PFSK-1 (cell line): ENCODE measurements around the gene ACOXL.

Source experiments
- FOXP2 ChIP-seq: optimal IDR thresholded peaks from 2 replicates; pipeline ENCODE3; 2011; ENCODE audit warnings: borderline replicate concordance, control low read depth, inconsistent platforms; ENCODE audit not compliant: insufficient read depth; ENCODE audit errors: extremely low read length, extremely low read depth
- POLR2AphosphoS5 ChIP-seq: IDR thresholded peaks from 2 replicates; pipeline ENCODE4 v1.6.1; 2012; ENCODE audit warnings: low read depth, mild to moderate bottlenecking, control low read depth, low read length, moderate library complexity
- SIN3A ChIP-seq: IDR thresholded peaks from 2 replicates; pipeline ENCODE4 v1.6.1; 2012; ENCODE audit warnings: mild to moderate bottlenecking, low read length, moderate library complexity, borderline replicate concordance; ENCODE audit not compliant: insufficient read depth
- TAF1 ChIP-seq: IDR thresholded peaks from 2 replicates; pipeline ENCODE4 v1.6.1; 2012; ENCODE audit warnings: low read length, control low read depth, borderline replicate concordance; ENCODE audit not compliant: insufficient read depth
- TF ChIP-seq, protein P1 (sequence below), 2 experiments: IDR thresholded peaks; 2 replicates each; pipeline versions ENCODE4 v1.6.1 to v1.8.0; 2011 to 2012; ENCODE audit warnings: low read depth in 2 of 2, low read length in 2 of 2, control low read depth in 1 of 2, inconsistent platforms in 1 of 2, mild to moderate bottlenecking in 1 of 2, moderate library complexity in 1 of 2; ENCODE audit not compliant: insufficient read depth in 1 of 2

Gene ACOXL

DNA sequence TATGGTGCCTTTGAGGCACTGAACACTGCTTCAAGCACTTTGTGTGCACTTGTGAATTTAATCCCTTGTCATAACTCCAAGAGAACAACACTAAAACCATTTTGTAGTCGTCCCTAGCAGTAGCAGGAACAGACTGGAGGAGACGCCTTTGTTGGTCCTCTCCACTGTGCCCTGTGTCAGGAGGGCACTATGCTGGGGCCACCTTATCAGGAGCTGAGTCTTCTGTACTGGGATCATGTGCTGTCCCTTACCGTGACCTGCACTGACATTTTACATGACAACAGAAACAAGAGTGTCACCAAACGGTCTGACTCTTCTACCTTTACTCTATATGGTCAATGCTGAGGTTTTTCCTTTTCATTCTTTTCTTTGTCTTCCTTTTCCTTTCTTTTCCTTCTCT is 62.0 kb downstream of the ACOXL start:
- TF ChIP-seq TAF1 (no peak), POLR2AphosphoS5 (no peak), FOXP2 (no peak), SIN3A (no peak)
- TF ChIP-seq, protein P1, sequence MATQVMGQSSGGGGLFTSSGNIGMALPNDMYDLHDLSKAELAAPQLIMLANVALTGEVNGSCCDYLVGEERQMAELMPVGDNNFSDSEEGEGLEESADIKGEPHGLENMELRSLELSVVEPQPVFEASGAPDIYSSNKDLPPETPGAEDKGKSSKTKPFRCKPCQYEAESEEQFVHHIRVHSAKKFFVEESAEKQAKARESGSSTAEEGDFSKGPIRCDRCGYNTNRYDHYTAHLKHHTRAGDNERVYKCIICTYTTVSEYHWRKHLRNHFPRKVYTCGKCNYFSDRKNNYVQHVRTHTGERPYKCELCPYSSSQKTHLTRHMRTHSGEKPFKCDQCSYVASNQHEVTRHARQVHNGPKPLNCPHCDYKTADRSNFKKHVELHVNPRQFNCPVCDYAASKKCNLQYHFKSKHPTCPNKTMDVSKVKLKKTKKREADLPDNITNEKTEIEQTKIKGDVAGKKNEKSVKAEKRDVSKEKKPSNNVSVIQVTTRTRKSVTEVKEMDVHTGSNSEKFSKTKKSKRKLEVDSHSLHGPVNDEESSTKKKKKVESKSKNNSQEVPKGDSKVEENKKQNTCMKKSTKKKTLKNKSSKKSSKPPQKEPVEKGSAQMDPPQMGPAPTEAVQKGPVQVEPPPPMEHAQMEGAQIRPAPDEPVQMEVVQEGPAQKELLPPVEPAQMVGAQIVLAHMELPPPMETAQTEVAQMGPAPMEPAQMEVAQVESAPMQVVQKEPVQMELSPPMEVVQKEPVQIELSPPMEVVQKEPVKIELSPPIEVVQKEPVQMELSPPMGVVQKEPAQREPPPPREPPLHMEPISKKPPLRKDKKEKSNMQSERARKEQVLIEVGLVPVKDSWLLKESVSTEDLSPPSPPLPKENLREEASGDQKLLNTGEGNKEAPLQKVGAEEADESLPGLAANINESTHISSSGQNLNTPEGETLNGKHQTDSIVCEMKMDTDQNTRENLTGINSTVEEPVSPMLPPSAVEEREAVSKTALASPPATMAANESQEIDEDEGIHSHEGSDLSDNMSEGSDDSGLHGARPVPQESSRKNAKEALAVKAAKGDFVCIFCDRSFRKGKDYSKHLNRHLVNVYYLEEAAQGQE (IDR thresholded peaks at IDR 0.05; ENCODE audit: insufficient read depth in 1 of 2, low read depth in 2 of 2, low read length in 2 of 2), result no peak

DNA sequence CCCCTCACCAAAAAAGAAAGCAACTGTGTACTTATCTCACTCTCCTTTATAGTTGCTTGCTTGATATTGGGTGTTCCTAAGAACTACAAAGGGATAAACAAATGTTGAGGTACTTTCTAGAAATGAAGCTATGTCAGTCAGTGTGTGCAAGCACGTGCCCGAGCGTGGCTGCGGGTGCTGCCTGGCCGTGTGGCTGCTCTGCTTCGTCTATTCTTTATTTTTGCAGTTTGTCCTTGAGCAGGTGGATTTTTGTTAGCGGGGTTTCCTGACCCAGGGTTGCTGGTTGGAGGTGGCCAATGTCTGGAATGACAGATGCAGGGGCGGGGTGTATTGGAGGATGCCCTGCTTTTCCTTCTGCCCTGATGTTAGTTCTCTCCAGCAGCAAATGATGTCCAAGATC is 62.6 kb downstream of the ACOXL start:
- TF ChIP-seq FOXP2 (no peak), POLR2AphosphoS5 (no peak), SIN3A (no peak), TAF1 (no peak)
- TF ChIP-seq, protein P1 (IDR thresholded peaks at IDR 0.05; ENCODE audit: insufficient read depth in 1 of 2, low read depth in 2 of 2, low read length in 2 of 2), result no peak

DNA sequence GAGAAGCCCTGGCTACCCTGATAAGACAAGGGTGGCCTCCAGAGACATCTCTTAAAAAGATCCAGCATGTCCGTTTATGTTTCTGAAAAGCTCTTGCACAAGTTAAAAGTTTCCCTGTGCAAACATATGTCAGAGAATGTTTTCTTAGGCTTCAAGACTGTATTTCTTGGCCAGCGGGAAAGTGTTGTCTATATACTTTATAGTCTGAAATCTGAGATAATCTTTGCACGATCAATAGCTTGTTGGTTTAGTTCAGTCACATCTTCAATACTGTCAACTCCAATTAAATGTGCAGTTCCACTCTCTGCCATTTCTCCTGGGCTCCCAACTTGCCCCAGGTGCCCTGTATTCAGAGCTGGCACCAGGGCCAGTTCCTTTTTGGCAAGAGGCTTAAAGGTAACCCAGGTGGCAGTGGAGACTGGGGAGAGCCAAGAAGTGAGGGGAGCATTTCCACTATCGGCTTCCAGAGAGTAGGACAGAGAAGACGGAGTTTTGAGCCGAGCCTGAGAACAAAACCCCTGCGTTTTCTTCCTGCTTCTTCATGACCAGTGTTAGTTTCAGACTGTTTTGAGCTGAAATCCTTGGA is 64.4 kb downstream of the ACOXL start:
- TF ChIP-seq TAF1 (no peak), SIN3A (no peak), FOXP2 (no peak), POLR2AphosphoS5 (no peak)
- TF ChIP-seq, protein P1 (IDR thresholded peaks at IDR 0.05; ENCODE audit: insufficient read depth in 1 of 2, low read depth in 2 of 2, low read length in 2 of 2), result no peak

DNA sequence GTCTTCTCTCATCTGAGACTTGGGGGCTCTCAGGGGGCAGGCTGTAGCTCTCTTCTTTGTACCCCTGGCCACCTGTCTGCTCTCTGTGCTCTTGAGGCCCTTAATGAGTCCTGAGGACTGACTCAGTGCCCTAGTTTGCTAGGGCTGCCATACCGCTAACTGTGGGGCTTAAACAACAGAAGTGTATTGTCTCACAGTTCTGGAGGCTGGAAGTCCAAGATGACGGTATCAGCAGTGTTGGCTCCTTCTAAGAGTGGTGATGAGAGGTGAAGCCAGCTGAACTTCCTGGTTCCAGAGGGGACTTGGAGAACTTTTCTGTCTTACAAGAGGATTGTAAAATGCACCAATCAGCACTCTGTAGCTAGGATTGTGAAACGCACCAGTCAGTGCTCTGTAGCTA is 67.0 kb downstream of the ACOXL start:
- TF ChIP-seq, protein P1 (IDR thresholded peaks at IDR 0.05; ENCODE audit: insufficient read depth in 1 of 2, low read depth in 2 of 2, low read length in 2 of 2), result no peak
- TF ChIP-seq SIN3A (no peak), FOXP2 (no peak), TAF1 (no peak), POLR2AphosphoS5 (no peak)
